HEK293 (cell line): ENCODE results near the gene CHMP6.

Experiments
- CTCF ChIA-PET: fragments of 350-600 bp; formaldehyde crosslinking; extraction: SDS; loops from one replicate; lab custom pipeline; 2021; ENCODE audit warnings: antibody characterized with exemption; lab: Yijun Ruan, JAX
- POLR2A ChIA-PET: fragments of 300-600 bp; formaldehyde crosslinking; extraction: SDS; loops from one replicate; lab custom pipeline; 2020; ENCODE audit warnings: antibody characterized with exemption, inconsistent platforms; lab: Yijun Ruan, JAX
- H3K27ac ChIP-seq: fragments of 200-500 bp; sonication (Bioruptor generic); 2 replicates; pipeline ENCODE4 v1.5.1; 2014; ENCODE audit warnings: low read depth, low read length, control low read depth, inconsistent platforms; ENCODE audit errors: extremely low read depth
- H3K36me3 ChIP-seq, 2 experiments: fragments of 200-500 bp in 1 of 2; sonication (Bioruptor generic) in 1 of 2; 1 replicate in 1 of 2; 2 replicates in 1 of 2; pipeline ENCODE4 v1.5.1; 2014 to 2017; ENCODE audit warnings: inconsistent platforms in 2 of 2, low read length in 2 of 2; ENCODE audit not compliant: control insufficient read depth in 2 of 2, insufficient read depth in 1 of 2
- H3K4me1 ChIP-seq: fragments of 200-500 bp; sonication (Bioruptor generic); 2 replicates; pipeline ENCODE4 v1.5.1; 2014; ENCODE audit warnings: mild to moderate bottlenecking, low read length, inconsistent platforms; ENCODE audit not compliant: control insufficient read depth, insufficient read depth
- H3K4me3 ChIP-seq: 2 replicates; pipeline ENCODE4 v1.5.1; 2011; ENCODE audit warnings: low read depth, mild to moderate bottlenecking, control low read depth, low read length, moderate library complexity
- H3K9me3 ChIP-seq: fragments of 200-500 bp; sonication (Bioruptor generic); 2 replicates; pipeline ENCODE4 v1.5.1; 2014; ENCODE audit warnings: low read depth, low read length, inconsistent platforms; ENCODE audit not compliant: control insufficient read depth, insufficient read depth
- IKZF3 ChIP-seq: fragments of 450-650 bp; IDR thresholded peaks from 2 replicates; pipeline ENCODE4 v1.5.0; 2018; ENCODE audit warnings: missing biosample characterization, mild to moderate bottlenecking, missing genetic modification characterization, moderate library complexity
- KLF7 ChIP-seq: fragments of 450-650 bp; formaldehyde crosslinking; IDR thresholded peaks from 2 replicates; pipeline ENCODE4 v1.5.1; 2016; ENCODE audit warnings: missing biosample characterization, missing genetic modification characterization, borderline replicate concordance
- KLF9 ChIP-seq: fragments of 450-650 bp; formaldehyde crosslinking; IDR thresholded peaks from 2 replicates; pipeline ENCODE4 v1.5.1; 2016; ENCODE audit warnings: missing biosample characterization, missing genetic modification characterization, low read depth
- PATZ1 ChIP-seq: fragments of 450-650 bp; formaldehyde crosslinking; IDR thresholded peaks from 2 replicates; pipeline ENCODE4 v1.5.1; 2016; ENCODE audit warnings: missing biosample characterization, missing genetic modification characterization
- RBAK ChIP-seq: fragments of 450-650 bp; formaldehyde crosslinking; IDR thresholded peaks from 2 replicates; pipeline ENCODE4 v1.5.1; 2016; ENCODE audit warnings: missing biosample characterization, missing genetic modification characterization
- SP3 ChIP-seq: fragments of 450-650 bp; formaldehyde crosslinking; IDR thresholded peaks from 2 replicates; pipeline ENCODE4 v1.5.1; 2016; ENCODE audit warnings: missing biosample characterization, missing genetic modification characterization
- ZFHX2 ChIP-seq: fragments of 450-650 bp; formaldehyde crosslinking; conservative IDR thresholded peaks from 2 replicates; pipeline ENCODE4 v1.5.1; 2016; ENCODE audit warnings: missing biosample characterization, missing genetic modification characterization
- ZNF169 ChIP-seq: fragments of 450-650 bp; formaldehyde crosslinking; IDR thresholded peaks from 2 replicates; pipeline ENCODE4 v1.5.1; 2016; ENCODE audit warnings: missing biosample characterization, missing genetic modification characterization
- ZNF223 ChIP-seq: fragments of 450-650 bp; formaldehyde crosslinking; IDR thresholded peaks from 2 replicates; pipeline ENCODE4 v1.5.1; 2016; ENCODE audit warnings: missing biosample characterization, missing genetic modification characterization
- ZNF335 ChIP-seq: fragments of 450-650 bp; formaldehyde crosslinking; conservative IDR thresholded peaks from 2 replicates; pipeline ENCODE4 v1.5.1; 2016; ENCODE audit warnings: missing biosample characterization, missing genetic modification characterization
- ZNF37A ChIP-seq: fragments of 450-650 bp; IDR thresholded peaks from 2 replicates; pipeline ENCODE4 v1.5.1; 2018; ENCODE audit warnings: missing biosample characterization, missing genetic modification characterization
- ZNF449 ChIP-seq: fragments of 450-650 bp; formaldehyde crosslinking; IDR thresholded peaks from 2 replicates; pipeline ENCODE4 v1.5.1; 2017; ENCODE audit warnings: missing biosample characterization, mild to moderate bottlenecking, missing genetic modification characterization, moderate library complexity
- ZNF544 ChIP-seq: fragments of 450-650 bp; formaldehyde crosslinking; IDR thresholded peaks from 2 replicates; pipeline ENCODE4 v1.5.0; 2017; ENCODE audit warnings: missing biosample characterization, missing genetic modification characterization
- ZNF580 ChIP-seq: fragments of 450-650 bp; formaldehyde crosslinking; IDR thresholded peaks from 2 replicates; pipeline ENCODE4 v1.5.1; 2016; ENCODE audit warnings: missing biosample characterization, missing genetic modification characterization
- ZNF654 ChIP-seq: fragments of 450-650 bp; formaldehyde crosslinking; IDR thresholded peaks from 2 replicates; pipeline ENCODE4 v1.5.1; 2016; ENCODE audit warnings: low read depth, missing biosample characterization, missing genetic modification characterization
- ZNF664 ChIP-seq: fragments of 450-650 bp; formaldehyde crosslinking; IDR thresholded peaks from 2 replicates; pipeline ENCODE4 v1.5.1; 2016; ENCODE audit warnings: missing biosample characterization, missing genetic modification characterization
- ZNF707 ChIP-seq: fragments of 450-650 bp; formaldehyde crosslinking; IDR thresholded peaks from 2 replicates; pipeline ENCODE4 v1.5.1; 2016; ENCODE audit warnings: missing biosample characterization, missing genetic modification characterization
- ZNF837 ChIP-seq: fragments of 450-650 bp; formaldehyde crosslinking; IDR thresholded peaks from 2 replicates; pipeline ENCODE4 v1.5.1; 2016; ENCODE audit warnings: missing biosample characterization, missing genetic modification characterization
- ZSCAN18 ChIP-seq: fragments of 450-650 bp; formaldehyde crosslinking; IDR thresholded peaks from 2 replicates; pipeline ENCODE4 v1.5.1; 2016; ENCODE audit warnings: missing biosample characterization, missing genetic modification characterization
- ZSCAN23 ChIP-seq: fragments of 450-650 bp; formaldehyde crosslinking; IDR thresholded peaks from 2 replicates; pipeline ENCODE4 v1.5.1; 2016; ENCODE audit warnings: missing biosample characterization, missing genetic modification characterization

The CHMP6 gene

GRCh38 chr17:81003711-81004475 lies 12.3 kb downstream of the CHMP6 start (continued):
- peak; percentile 48; the same call in 1 of the 2 replicates for TF ChIP-seq PATZ1 (tag by site-specific recombination)
- TF ChIP-seq IKZF3, result 0 out of 2 replicates have a peak, but pooled peaks have one; percentile 22
- peak; percentile 37; the same call in 1 of the 2 replicates for TF ChIP-seq KLF7 (tag by site-specific recombination)
- TF ChIP-seq ZNF449 (tag by site-specific recombination), result peak; percentile 86
- 0 out of 2 replicates have a peak, but pooled peaks have one; percentile 34 for TF ChIP-seq SP3 (tag by site-specific recombination)
- TF ChIP-seq ZSCAN23, result no peak
- TF ChIP-seq, all 188 proteins: peak for 21

GRCh38 chr17:81006891-81007290 lies 15.2 kb downstream of the CHMP6 start:
- H3K4me1 ChIP-seq, result peaks cover 9% of the 10 kb centered on the region
- TF ChIP-seq ZNF169 (tag by site-specific recombination), result no peak
- TF ChIP-seq RBAK (tag by site-specific recombination), result no peak
- no peak for TF ChIP-seq ZNF544
- no peak for TF ChIP-seq ZNF335 (tag by site-specific recombination)
- TF ChIP-seq ZNF837, result no peak
- no peak for TF ChIP-seq ZNF37A
- no peak for TF ChIP-seq ZNF707 (tag by site-specific recombination)
- TF ChIP-seq ZFHX2 (tag by site-specific recombination), result no peak
- TF ChIP-seq ZNF580 (tag by site-specific recombination), result no peak
- no peak for TF ChIP-seq ZNF654
- no peak for TF ChIP-seq ZNF664 (tag by site-specific recombination)
- TF ChIP-seq KLF9 (tag by site-specific recombination), result no peak
- no peak for TF ChIP-seq ZNF223 (tag by site-specific recombination)
- POLR2A ChIA-PET, result interaction anchor here (1.5 kb wide), 1 partner anchor 552 kb away, joined by 3 read pairs; no protein-coding TSS in a partner anchor
- no peak overlapping the region for H3K27ac ChIP-seq
- H3K4me3 ChIP-seq, result no peak overlapping the region
- no peaks in the 10 kb centered on the region for H3K36me3 ChIP-seq
- CTCF ChIA-PET, result interaction anchor here (0.7 to 2.0 kb wide), 6 partner anchors 9 to 467 kb away, joined by 3 to 20 read pairs (median 5); no protein-coding TSS in a partner anchor
- no peaks in the 10 kb centered on the region for H3K9me3 ChIP-seq

GRCh38 chr17:81008140-81008539 lies 16.5 kb downstream of the CHMP6 start:
- H3K36me3 ChIP-seq, result no peaks in the 10 kb centered on the region
- TF ChIP-seq ZSCAN18 (tag by site-specific recombination), result no peak
- POLR2A ChIA-PET, result no interaction called here
- no peak overlapping the region for H3K4me3 ChIP-seq
- H3K9me3 ChIP-seq, result no peaks in the 10 kb centered on the region
- 0 out of 2 replicates have a peak, but pooled peaks cover 2% of the 10 kb centered on the region for H3K4me1 ChIP-seq
- CTCF ChIA-PET, result interaction anchor here (0.9 kb wide), 1 partner anchor 89 kb away, joined by 6 read pairs; no protein-coding TSS in a partner anchor
- no peak overlapping the region for H3K27ac ChIP-seq
